Measurements from ENCODE around the gene PDZD2.

DNA sequence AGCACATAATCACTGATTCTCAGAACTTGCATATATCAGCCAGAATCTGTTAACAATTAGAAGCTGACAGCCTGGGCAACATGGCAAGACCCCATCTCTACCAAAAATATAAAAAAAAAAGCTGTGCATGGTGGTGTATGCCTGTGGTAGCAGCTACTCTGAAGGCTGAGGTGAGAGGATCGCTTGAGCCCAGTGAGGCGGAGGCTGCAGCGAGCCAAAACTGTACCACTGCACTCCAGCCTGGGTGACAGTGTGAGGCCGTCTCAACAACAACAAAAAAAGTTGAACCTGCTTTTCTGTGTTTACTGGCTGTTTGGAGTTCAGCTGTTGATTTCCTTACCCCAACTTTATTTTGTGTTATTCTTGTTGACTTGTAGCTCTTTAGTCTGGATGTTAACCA lies 468.4 kb downstream of the PDZD2 start:
- no peak for TF ChIP-seq JUNB (IDR thresholded peaks at IDR 0.05; ENCODE audit: unreplicated experiment)
- TF ChIP-seq POLR2AphosphoS5 (IDR thresholded peaks at IDR 0.05; ENCODE audit: low read depth): no peak

All from GM23338 (cell line).